ENCODE results near the gene FGF3. TPM values are rescaled to one million over a fixed set of nuclear protein-coding genes. Genes with fewer than 3 reads are reported as not detected.
A peak's percentile ranks its signal among the peaks of the same experiment; 100 is the strongest.

FGF3 gene
- total and polyA plus RNA-seq, 2 donors from 2014 or later = not detected

DNA sequence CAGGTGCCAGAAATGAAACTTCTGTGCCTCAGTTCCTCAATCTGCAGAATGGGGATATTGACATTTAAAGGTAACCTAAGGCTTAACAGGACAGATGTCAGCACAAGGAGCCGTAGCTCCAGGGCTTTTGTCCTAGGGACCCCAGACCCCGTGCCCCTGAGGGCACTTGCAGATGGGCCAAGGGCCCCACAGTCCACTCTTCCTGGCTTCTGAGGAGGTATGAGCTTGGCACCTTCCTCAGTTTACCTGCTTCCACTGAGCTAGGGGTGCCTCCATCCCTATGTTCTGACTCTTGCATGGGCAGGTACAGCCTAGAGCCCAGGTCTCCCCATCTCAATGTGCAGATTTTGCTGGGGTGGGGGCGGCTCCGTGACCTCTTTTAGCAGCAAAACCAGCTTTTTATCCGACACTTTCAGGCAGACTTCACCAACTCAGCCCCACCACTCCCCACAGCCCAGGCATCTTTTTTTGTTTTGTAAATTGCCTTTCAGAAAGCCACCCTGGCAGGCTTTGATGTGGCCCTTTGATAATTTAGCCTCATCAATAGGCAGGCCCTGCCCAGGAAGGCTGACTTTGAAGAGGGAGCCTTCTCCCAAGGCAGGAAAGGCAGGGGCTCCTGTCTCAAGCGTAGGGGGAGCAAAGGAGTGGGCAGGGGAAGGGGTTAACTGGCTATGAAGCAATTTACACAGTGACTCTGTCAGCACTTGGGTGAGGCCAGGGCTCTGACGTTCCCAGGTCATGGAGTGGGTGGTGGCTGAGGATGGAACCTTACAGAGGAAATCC is 23.7 kb upstream of the FGF3 start:
- H3K36me3 ChIP-seq (ENCODE audit: control insufficient read depth in 2 of 3, insufficient read depth in 3 of 3, low read length in 3 of 3) = no peaks in the 10 kb centered on the region
- H3K27me3 ChIP-seq (ENCODE audit: control insufficient read depth, insufficient read depth, low read length) = no peaks in the 10 kb centered on the region
- H3K9ac ChIP-seq (ENCODE audit: low read length in 3 of 3) = no peak overlapping the region
- FAIRE-seq = no peak
- no peaks in the 10 kb centered on the region for H3K4me1 ChIP-seq (ENCODE audit: control insufficient read depth in 2 of 3, insufficient read depth in 2 of 3, low read depth in 1 of 3, low read length in 3 of 3)
- peak in 2 of 5 donors; percentile 20 to 33 for DNase-seq
- intact Hi-C loops (cut with DNase I) = no loop called here
- TF ChIP-seq, protein P1, sequence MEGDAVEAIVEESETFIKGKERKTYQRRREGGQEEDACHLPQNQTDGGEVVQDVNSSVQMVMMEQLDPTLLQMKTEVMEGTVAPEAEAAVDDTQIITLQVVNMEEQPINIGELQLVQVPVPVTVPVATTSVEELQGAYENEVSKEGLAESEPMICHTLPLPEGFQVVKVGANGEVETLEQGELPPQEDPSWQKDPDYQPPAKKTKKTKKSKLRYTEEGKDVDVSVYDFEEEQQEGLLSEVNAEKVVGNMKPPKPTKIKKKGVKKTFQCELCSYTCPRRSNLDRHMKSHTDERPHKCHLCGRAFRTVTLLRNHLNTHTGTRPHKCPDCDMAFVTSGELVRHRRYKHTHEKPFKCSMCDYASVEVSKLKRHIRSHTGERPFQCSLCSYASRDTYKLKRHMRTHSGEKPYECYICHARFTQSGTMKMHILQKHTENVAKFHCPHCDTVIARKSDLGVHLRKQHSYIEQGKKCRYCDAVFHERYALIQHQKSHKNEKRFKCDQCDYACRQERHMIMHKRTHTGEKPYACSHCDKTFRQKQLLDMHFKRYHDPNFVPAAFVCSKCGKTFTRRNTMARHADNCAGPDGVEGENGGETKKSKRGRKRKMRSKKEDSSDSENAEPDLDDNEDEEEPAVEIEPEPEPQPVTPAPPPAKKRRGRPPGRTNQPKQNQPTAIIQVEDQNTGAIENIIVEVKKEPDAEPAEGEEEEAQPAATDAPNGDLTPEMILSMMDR (IDR thresholded peaks at IDR 0.05; ENCODE audit: borderline replicate concordance, extremely low read depth, insufficient read depth) = no peak
- H3K4me3 ChIP-seq (ENCODE audit: low read length in 3 of 3) = no peak overlapping the region
- H3K27ac ChIP-seq (ENCODE audit: low read depth in 2 of 2, low read length in 2 of 2) = no peak overlapping the region
- H3K9me3 ChIP-seq (ENCODE audit: control insufficient read depth in 2 of 3, insufficient read depth in 1 of 3, low read length in 3 of 3) = no peaks in the 10 kb centered on the region

DNA sequence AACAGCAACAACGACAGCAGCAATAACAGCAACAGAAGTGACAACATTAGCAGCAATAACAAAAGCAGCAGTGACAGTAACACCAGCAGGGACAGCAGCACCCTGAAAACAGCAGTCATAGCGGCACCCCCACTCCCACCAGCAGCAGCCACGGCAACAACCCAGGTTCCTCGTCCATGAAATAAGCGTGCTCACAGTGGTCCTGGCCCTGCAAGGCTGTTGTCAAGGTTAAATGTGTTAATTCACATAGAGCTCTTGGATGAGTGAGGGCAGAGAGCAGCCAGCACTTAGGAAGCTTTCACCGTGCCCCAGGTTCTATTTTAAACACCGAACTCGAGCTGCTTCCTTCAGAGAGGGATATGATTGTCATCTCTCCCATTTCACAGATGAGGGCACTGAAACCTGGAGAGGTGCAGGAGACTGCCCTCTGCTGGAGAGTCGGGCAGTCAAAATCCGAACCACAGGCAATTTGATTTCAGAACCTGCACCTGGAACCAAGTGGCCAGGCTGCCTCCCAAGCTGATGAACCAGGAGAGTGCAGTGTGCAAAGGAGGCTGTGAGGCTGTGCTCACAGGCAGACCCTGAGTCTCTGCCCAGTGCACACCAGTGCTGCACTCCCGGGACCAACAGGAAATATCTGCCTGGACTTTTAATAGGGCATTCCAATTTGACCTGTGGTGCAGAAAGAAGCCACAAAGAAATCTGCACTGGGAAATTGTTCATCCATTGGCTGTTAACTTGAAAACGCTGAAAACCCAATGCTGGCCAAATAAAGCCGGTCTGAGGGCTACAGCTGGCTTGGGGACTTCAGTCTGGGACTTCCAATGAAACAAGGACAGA is 22.9 kb upstream of the FGF3 start:
- no peaks in the 10 kb centered on the region for H3K9me3 ChIP-seq (ENCODE audit: control insufficient read depth in 2 of 3, insufficient read depth in 1 of 3, low read length in 3 of 3)
- FAIRE-seq (no peak), DNase-seq (peak in 2 of 5 donors; percentile 17 to 31)
- H3K36me3 ChIP-seq (ENCODE audit: control insufficient read depth in 2 of 3, insufficient read depth in 3 of 3, low read length in 3 of 3) = no peaks in the 10 kb centered on the region
- H3K4me1 ChIP-seq (ENCODE audit: control insufficient read depth in 2 of 3, insufficient read depth in 2 of 3, low read depth in 1 of 3, low read length in 3 of 3) = no peaks in the 10 kb centered on the region
- no peak overlapping the region for H3K9ac ChIP-seq (ENCODE audit: low read length in 3 of 3)
- no peaks in the 10 kb centered on the region for H3K27me3 ChIP-seq (ENCODE audit: control insufficient read depth, insufficient read depth, low read length)
- H3K27ac ChIP-seq (ENCODE audit: low read depth in 2 of 2, low read length in 2 of 2) = no peak overlapping the region
- TF ChIP-seq, protein P1 (IDR thresholded peaks at IDR 0.05; ENCODE audit: borderline replicate concordance, extremely low read depth, insufficient read depth) = no peak
- intact Hi-C loops (cut with DNase I) = no loop called here
- no peak overlapping the region for H3K4me3 ChIP-seq (ENCODE audit: low read length in 3 of 3)

DNA sequence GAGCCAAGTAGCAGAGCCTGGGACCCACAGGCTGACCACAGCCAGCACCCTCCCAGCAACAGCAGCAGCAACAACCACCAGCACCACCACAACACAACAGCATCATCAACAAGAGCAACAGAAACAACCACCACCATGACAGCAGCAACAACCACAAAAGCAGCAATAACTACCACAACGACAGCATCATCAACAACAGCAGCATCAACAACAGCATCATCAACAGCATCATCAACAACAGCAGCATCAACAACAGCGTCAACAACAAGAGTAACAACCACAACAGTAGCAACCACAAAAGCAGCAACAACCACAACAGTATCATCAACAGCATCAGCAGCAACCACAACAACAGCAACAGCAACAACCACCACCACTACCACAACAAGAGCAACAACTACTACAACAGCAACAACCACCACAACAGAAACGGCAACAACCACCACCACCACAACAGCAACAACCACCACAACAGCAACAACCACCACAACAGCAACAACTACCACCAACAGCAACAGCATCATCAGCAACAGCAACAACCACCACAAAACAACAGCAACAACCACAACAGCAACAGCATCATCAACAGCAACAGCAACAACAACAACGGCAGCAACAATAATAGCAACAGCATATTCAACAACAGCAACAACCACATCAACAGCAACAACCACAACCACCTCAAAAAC is 22.1 kb upstream of the FGF3 start:
- FAIRE-seq = no peak
- Histone ChIP-seq H3K27me3 (ENCODE audit: control insufficient read depth, insufficient read depth, low read length) (no peaks in the 10 kb centered on the region), H3K4me1 (ENCODE audit: control insufficient read depth in 2 of 3, insufficient read depth in 2 of 3, low read depth in 1 of 3, low read length in 3 of 3) (no peaks in the 10 kb centered on the region), H3K27ac (ENCODE audit: low read depth in 2 of 2, low read length in 2 of 2) (no peak overlapping the region), H3K9ac (ENCODE audit: low read length in 3 of 3) (no peak overlapping the region), H3K9me3 (ENCODE audit: control insufficient read depth in 2 of 3, insufficient read depth in 1 of 3, low read length in 3 of 3) (no peaks in the 10 kb centered on the region), H3K4me3 (ENCODE audit: low read length in 3 of 3) (no peak overlapping the region), H3K36me3 (ENCODE audit: control insufficient read depth in 2 of 3, insufficient read depth in 3 of 3, low read length in 3 of 3) (no peaks in the 10 kb centered on the region)
- TF ChIP-seq, protein P1 (IDR thresholded peaks at IDR 0.05; ENCODE audit: borderline replicate concordance, extremely low read depth, insufficient read depth) = no peak
- intact Hi-C loops (cut with DNase I) = no loop called here
- DNase-seq = peak in 1 of 5 donors; percentile 19

Measured in kidney (tissue), 14 donors.